ENCODE data around the gene ROR2.
"Not testable (repeated sequence)": the region's sequence is repeated elsewhere in the genome, so short reads cannot be mapped to it uniquely, and the experiment has no call there.

The ROR2 gene

GRCh38 chr9:91567642-91568274, 382.3 kb downstream of the ROR2 start:
- DNase-seq (ENCODE audit: low read depth): no peak

GRCh38 chr9:91564081-91564670, 385.9 kb downstream of the ROR2 start:
- no peak for DNase-seq (ENCODE audit: low read depth)

DNA sequence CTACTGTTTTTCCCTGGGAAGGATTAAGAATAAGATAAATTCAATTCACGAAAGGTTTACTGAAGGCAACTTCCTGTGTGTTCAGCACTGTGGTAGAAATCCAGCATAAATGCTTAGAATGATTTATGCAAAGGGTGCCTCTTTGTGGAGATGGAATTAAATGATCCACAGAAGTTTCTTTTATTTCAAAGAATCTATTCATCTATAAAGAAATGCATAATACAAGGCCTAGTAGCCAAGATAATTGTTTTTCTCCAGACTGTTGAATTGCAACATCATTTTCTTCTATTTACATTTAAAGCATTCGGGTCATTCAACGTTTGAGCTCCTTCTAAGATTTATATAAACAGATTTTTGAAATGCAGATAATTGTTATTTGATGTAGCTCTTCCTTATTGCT, 387.6 kb downstream of the ROR2 start:
- DNase-seq (ENCODE audit: low read depth): no peak

- peak; percentile 15 for DNase-seq (ENCODE audit: low read depth)
Observed at GRCh38 chr9:91560301-91560700, 389.7 kb downstream of the ROR2 start.

GRCh38 chr9:91558879-91559278, 391.1 kb downstream of the ROR2 start:
- no peak for DNase-seq (ENCODE audit: low read depth)

DNA sequence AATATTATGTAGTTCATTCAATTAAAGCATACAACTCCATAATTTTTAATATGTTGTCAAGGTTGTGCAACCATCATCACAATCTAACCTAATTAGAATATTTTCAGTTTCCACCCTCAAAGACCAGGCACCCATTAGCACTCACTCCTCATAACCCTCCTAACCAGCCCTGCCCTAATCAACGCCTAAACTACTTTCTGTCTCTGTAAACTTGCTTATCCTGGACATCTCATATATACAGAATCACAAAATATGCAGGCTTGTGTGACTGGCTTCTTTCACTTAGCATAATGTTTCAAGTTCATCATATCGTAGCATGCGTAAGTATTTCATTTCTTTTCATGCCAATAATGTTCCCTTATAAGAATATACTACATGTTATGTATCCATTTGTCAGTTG, 391.6 kb downstream of the ROR2 start:
- DNase-seq (ENCODE audit: low read depth): no peak

DNA sequence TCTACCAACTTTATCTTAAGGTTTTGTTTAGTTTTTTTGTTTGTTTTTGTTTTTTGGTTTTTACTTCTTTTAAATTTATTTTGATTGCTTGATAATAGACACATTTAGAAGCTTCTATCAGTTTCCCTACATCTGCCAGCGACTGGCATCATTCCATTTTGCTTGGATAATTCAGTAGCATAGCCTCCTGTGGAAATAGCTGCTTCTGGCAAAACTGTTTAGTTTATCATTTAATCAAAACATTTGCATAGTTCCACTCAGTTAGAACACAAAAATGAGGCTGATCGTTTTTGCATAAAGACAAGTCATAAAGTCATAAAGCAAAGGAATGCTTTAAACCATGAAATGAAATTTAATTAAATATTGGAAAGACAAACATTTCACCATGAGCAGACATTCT, 392.7 kb downstream of the ROR2 start:
- DNase-seq (ENCODE audit: low read depth): no peak

DNA sequence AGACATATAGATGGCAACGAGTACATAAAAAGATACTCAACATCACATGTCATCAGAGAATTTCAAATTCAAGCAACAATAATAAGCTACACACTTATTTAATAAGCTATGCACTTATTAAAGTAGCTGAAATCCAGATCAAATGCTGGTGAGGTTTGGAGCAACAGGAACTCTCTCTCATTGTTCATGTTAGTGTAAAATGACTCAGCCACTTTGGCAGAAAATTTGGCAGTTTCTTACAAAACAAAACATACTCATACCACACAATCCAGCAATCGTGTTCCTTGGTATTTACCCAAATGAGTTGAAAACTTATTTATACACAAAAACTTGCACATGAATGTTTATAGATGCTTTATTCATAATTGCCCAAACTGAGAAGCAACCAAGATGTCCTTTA, 394.9 kb downstream of the ROR2 start:
- DNase-seq (ENCODE audit: low read depth): no peak

GRCh38 chr9:91549177-91549576, 400.9 kb downstream of the ROR2 start:
- DNase-seq (ENCODE audit: low read depth): no peak

- DNase-seq (ENCODE audit: low read depth): no peak
Observed at GRCh38 chr9:91547081-91547480, 402.9 kb downstream of the ROR2 start.

DNA sequence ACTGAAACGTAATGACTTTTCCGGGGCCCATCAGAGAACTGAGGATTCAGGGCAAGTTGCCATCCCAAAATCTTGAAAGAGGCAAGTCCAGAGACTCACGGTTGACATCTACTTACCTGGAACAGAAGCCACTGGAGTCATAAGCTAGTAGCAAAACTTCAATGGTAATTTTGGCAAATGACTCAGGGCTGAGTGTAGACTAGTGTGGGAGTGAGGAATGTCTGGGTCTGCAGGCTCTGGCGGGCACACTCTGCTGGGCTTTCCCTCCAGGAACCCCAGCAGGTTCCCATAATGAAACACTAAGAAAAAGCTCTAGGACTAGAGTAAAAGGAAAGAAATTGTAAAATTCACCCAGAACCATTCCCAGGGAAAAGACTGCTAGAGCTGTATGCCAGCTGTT, 403.5 kb downstream of the ROR2 start:
- DNase-seq (ENCODE audit: low read depth): peak; percentile 29

DNA sequence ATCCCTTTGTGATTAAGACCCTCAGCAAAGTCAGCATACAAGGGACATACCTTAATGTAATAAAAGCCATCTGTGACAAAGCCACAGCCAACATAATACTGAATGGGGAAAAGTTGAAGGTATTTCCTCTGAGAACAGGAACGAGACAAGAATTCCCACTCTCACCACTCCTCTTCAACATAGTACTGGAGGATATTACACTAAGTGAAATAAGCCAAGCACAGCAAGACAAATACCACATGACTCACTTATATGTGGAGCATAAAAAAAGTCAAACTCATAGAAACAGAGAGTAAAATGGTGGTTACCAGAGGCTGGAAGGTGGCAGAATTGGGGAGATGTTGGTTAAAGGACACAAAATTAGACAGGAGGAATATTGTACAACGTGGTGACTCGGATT, 408.3 kb downstream of the ROR2 start:
- no peak for DNase-seq (ENCODE audit: low read depth)

GRCh38 chr9:91540506-91540905, 409.5 kb downstream of the ROR2 start:
- DNase-seq (ENCODE audit: low read depth): not testable (repeated sequence)

DNA sequence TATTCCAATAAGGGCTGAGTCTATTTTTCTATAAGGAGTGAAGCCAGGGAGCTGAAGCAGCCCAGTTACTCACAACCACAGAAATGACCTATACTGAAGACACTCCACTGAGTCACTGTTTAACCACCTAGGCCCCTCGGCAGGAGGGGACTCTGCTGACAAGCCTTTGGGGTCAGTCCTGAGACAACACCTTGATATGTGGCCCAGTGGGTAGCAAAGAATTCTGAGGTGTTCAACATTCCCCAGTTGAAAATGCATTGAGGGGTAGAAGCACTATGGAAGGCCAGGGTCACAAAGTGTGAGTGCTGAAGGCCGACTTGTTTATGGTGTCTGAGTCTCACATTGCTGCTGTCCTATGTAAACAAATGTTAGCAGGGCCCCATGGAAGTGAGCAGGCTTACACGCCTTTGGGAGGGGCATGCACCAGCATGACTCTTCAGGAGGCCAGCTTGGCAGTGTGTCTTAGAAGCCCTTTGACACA, 413.8 kb downstream of the ROR2 start:
- peak; percentile 76 for DNase-seq (ENCODE audit: low read depth)

- DNase-seq (ENCODE audit: low read depth): peak; percentile 37
Observed at GRCh38 chr9:91534374-91534773, 415.7 kb downstream of the ROR2 start.

GRCh38 chr9:91533382-91533781, 416.6 kb downstream of the ROR2 start:
- no peak for DNase-seq (ENCODE audit: low read depth)

DNA sequence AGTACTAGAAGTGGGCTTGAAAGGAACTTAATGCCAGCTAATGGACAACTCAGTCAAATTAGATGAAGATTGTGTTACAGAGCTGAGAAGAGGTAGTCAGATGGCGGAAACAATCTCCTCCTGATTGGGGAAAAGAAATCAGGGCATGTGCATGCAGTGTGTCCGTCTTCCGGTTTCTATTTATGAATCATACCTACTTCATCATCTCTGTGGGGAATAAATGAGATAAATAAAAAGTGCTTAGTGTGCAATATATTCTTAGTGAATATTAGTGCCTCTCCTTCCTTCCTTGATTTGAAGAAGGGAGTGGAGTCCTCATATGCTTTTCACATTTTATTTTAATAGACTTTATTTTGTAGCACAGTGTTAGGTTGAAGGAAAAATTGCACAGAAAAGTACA, 417.7 kb downstream of the ROR2 start:
- peak; percentile 27 for DNase-seq (ENCODE audit: low read depth)

DNA sequence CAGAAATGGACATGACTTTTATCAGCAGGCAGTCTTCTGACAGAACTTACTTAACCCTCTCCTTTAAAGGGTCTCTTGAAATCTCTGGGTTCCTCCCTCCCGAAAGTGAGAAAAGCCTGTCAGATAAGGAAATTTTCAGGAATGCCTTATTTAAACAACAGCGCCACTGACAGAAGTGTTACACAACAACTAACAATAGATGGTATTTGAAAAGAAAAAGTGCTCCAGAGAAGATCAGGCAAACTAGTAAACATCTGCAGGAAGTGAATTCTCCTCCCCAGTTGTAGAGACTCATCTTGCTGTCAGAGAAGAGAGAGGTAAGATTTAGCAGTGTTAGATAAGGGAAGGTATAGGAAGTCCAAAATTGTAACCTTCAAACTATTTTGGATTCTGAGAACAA, 419.2 kb downstream of the ROR2 start:
- DNase-seq (ENCODE audit: low read depth): no peak

- DNase-seq (ENCODE audit: low read depth): no peak
Observed at GRCh38 chr9:91522481-91522880, 427.5 kb downstream of the ROR2 start.

GRCh38 chr9:91519520-91520277, 430.3 kb downstream of the ROR2 start:
- no peak for DNase-seq (ENCODE audit: low read depth)

GRCh38 chr9:91518462-91518861, 431.6 kb downstream of the ROR2 start:
- no peak for DNase-seq (ENCODE audit: low read depth)

DNA sequence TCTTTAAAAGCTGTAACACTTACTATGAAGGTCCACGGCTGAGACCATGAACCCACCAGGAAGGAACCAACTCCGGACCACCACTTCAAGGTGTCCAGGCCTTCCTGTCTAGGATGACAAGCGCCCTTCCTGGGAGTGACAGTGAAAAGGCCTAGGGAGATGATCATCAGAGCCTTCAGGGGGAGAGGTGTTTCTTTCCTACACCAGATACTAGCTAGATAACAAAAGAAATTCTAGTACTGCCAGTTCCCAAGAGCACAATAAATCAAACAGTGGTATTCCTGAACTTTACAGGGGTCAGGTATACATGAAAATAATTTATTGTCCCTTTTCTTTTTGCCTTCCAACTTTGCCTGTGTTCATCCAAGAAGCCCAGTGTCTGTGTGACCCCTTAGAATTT, 432.2 kb downstream of the ROR2 start:
- no peak for DNase-seq (ENCODE audit: low read depth)

GRCh38 chr9:91517332-91517731, 432.7 kb downstream of the ROR2 start:
- not testable (repeated sequence) for DNase-seq (ENCODE audit: low read depth)
